ENCODE results near the gene OR11G2.
A peak's percentile ranks its signal among the peaks of the same experiment; 100 is the strongest.
"Not testable (repeated sequence)": the region's sequence is repeated elsewhere in the genome, so short reads cannot be mapped to it uniquely, and the experiment has no call there.

Gene OR11G2

GRCh38 chr14:20228681-20229080, 38.0 kb downstream of the OR11G2 start, which contains the start of gene OR11H7:
Gene OR11H7, plus strand, starts transcription at chr14:20228981.
- no peak for DNase-seq

- DNase-seq = not testable (repeated sequence)
Observed at GRCh38 chr14:20235415-20235814, 44.7 kb downstream of the OR11G2 start.

GRCh38 chr14:20247646-20248246, 57.0 kb downstream of the OR11G2 start:
- peak; percentile 3 for DNase-seq
